Measurements from ENCODE around the gene C6orf120. TPM values are rescaled to one million over a fixed set of nuclear protein-coding genes. Genes with fewer than 3 reads are reported as not detected.

Gene C6orf120
- total and polyA plus RNA-seq, 9 of the 15 experiments (the other 6 are each of a cell fraction or from before 2014, with no cell fraction given) = 7.7 to 44.9 (median 34.8) TPM

DNA sequence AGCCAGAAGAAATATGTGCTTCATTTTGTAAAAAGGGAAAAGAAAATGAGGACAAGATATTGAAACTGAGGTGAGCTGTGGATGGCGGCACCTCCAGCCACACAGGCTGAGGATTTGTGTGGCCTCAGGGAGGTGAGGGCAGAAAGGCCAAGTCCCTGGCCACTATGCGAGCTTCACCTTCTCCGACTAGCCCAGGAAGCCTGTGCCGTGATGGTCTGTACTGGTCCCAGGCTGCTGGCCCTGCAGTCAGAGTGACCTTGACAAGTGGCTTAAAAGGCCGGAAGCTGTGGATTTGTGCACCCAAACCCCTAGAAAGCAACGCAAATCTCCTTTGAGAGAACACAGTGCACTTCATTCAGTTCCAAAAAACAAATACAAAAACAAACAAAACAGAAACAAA lies 48.2 kb upstream of the C6orf120 start:
- POLR2A ChIA-PET = no interaction called here
- Histone ChIP-seq H3K4me1 (replicated peaks in 1 of 2; ENCODE audit: control insufficient read depth in 2 of 2, insufficient read depth in 2 of 2, low read length in 2 of 2) (peaks cover 0 to 3% of the 10 kb centered on the region in 2 experiments; a peak in 1 of 5 replicates), H3K27ac (ENCODE audit: extremely low read depth, low read depth, low read length) (no peak overlapping the region), H3K4me3 (no peak overlapping the region), H3K4me2 (ENCODE audit: insufficient read depth, low read length) (no peak overlapping the region), H3K27me3 (ENCODE audit: control insufficient read depth in 2 of 2, insufficient read depth in 2 of 2, low read length in 2 of 2) (no peaks in the 10 kb centered on the region), H3K9ac (ENCODE audit: insufficient read depth in 1 of 2, low read depth in 2 of 2, low read length in 2 of 2) (no peak overlapping the region), H4K20me1 (replicated peaks; ENCODE audit: control insufficient read depth, insufficient read depth, low read length) (no peaks in the 10 kb centered on the region), H3K36me3 (ENCODE audit: control insufficient read depth, insufficient read depth, low read length) (peaks cover 28% of the 10 kb centered on the region), H3K79me2 (ENCODE audit: control insufficient read depth, insufficient read depth, low read length) (no peaks in the 10 kb centered on the region), H3K9me3 (replicated peaks; ENCODE audit: control insufficient read depth, insufficient read depth, low read depth, low read length) (no peaks in the 10 kb centered on the region), H3K9me1 (ENCODE audit: control insufficient read depth, insufficient read depth, low read length) (no peaks in the 10 kb centered on the region), H2AFZ (ENCODE audit: low read depth, low read length) (no peak overlapping the region)
- DNase-seq (ENCODE audit: extremely low read depth in 1 of 4, low spot score in 3 of 4) (no peak), FAIRE-seq (no peak), ATAC-seq (no peak)
- in situ Hi-C loops (cut with MboI) (no loop called here), intact Hi-C loops (cut with micrococcal nuclease) (no loop called here)
- BruUV-seq (replicated peaks) = no TSS peak
- no peak for TF ChIP-seq KDM1A (IDR thresholded peaks at IDR 0.05)
- TF ChIP-seq, protein P1, sequence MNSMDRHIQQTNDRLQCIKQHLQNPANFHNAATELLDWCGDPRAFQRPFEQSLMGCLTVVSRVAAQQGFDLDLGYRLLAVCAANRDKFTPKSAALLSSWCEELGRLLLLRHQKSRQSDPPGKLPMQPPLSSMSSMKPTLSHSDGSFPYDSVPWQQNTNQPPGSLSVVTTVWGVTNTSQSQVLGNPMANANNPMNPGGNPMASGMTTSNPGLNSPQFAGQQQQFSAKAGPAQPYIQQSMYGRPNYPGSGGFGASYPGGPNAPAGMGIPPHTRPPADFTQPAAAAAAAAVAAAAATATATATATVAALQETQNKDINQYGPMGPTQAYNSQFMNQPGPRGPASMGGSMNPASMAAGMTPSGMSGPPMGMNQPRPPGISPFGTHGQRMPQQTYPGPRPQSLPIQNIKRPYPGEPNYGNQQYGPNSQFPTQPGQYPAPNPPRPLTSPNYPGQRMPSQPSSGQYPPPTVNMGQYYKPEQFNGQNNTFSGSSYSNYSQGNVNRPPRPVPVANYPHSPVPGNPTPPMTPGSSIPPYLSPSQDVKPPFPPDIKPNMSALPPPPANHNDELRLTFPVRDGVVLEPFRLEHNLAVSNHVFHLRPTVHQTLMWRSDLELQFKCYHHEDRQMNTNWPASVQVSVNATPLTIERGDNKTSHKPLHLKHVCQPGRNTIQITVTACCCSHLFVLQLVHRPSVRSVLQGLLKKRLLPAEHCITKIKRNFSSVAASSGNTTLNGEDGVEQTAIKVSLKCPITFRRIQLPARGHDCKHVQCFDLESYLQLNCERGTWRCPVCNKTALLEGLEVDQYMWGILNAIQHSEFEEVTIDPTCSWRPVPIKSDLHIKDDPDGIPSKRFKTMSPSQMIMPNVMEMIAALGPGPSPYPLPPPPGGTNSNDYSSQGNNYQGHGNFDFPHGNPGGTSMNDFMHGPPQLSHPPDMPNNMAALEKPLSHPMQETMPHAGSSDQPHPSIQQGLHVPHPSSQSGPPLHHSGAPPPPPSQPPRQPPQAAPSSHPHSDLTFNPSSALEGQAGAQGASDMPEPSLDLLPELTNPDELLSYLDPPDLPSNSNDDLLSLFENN (IDR thresholded peaks at IDR 0.05; ENCODE audit: low read depth in 2 of 2, low read length in 2 of 2) = no peak
- no peak for TF ChIP-seq JUND (IDR thresholded peaks at IDR 0.05; ENCODE audit: borderline replicate concordance, low read depth, low read length)
- TF ChIP-seq JUND (tag; IDR thresholded peaks at IDR 0.05; ENCODE audit: borderline replicate concordance, low read depth, low read length) = no peak
- TF ChIP-seq MCM5 (IDR thresholded peaks at IDR 0.05; ENCODE audit: low read depth) = no peak
- no peak for TF ChIP-seq POU5F1 (IDR thresholded peaks at IDR 0.05; ENCODE audit: borderline replicate concordance, low read depth, low read length, partially characterized antibody)
- TF ChIP-seq RAD51 (IDR thresholded peaks at IDR 0.05; ENCODE audit: borderline replicate concordance, low read depth) = no peak
- TF ChIP-seq POLR3A (IDR thresholded peaks at IDR 0.05; ENCODE audit: borderline replicate concordance, extremely low read depth, insufficient read depth, insufficient read length) = no peak
- TF ChIP-seq GTF2B (IDR thresholded peaks at IDR 0.05; ENCODE audit: extremely low read depth, insufficient read length) = no peak
- TF ChIP-seq HIVEP1 (CRISPR knock-in tag; IDR thresholded peaks at IDR 0.05) = no peak
- TF ChIP-seq KHSRP (IDR thresholded peaks at IDR 0.05) = no peak
- TF ChIP-seq, protein P2, sequence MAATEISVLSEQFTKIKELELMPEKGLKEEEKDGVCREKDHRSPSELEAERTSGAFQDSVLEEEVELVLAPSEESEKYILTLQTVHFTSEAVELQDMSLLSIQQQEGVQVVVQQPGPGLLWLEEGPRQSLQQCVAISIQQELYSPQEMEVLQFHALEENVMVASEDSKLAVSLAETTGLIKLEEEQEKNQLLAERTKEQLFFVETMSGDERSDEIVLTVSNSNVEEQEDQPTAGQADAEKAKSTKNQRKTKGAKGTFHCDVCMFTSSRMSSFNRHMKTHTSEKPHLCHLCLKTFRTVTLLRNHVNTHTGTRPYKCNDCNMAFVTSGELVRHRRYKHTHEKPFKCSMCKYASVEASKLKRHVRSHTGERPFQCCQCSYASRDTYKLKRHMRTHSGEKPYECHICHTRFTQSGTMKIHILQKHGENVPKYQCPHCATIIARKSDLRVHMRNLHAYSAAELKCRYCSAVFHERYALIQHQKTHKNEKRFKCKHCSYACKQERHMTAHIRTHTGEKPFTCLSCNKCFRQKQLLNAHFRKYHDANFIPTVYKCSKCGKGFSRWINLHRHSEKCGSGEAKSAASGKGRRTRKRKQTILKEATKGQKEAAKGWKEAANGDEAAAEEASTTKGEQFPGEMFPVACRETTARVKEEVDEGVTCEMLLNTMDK (IDR thresholded peaks at IDR 0.05; ENCODE audit: borderline replicate concordance, insufficient read depth, low read depth, low read length, poor library complexity, severe bottlenecking) = no peak
- TF ChIP-seq, protein P3, sequence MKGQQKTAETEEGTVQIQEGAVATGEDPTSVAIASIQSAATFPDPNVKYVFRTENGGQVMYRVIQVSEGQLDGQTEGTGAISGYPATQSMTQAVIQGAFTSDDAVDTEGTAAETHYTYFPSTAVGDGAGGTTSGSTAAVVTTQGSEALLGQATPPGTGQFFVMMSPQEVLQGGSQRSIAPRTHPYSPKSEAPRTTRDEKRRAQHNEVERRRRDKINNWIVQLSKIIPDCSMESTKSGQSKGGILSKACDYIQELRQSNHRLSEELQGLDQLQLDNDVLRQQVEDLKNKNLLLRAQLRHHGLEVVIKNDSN (CRISPR knock-in tag; IDR thresholded peaks at IDR 0.05) = no peak
- no peak for TF ChIP-seq DNMT1 (IDR thresholded peaks at IDR 0.05)
- TF ChIP-seq, protein P4, sequence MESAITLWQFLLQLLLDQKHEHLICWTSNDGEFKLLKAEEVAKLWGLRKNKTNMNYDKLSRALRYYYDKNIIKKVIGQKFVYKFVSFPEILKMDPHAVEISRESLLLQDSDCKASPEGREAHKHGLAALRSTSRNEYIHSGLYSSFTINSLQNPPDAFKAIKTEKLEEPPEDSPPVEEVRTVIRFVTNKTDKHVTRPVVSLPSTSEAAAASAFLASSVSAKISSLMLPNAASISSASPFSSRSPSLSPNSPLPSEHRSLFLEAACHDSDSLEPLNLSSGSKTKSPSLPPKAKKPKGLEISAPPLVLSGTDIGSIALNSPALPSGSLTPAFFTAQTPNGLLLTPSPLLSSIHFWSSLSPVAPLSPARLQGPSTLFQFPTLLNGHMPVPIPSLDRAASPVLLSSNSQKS (CRISPR knock-in tag; IDR thresholded peaks at IDR 0.05) = no peak
- 92% methylated on average over 6 of the region's 6 CpGs for WGBS (ENCODE audit: insufficient coverage, low coverage, missing lambda C conversion rate)
- CTCF ChIA-PET (ENCODE audit: low intra/inter-chr PET ratio) = no interaction called here

All from K562 (cell line).